Measurements from ENCODE around the gene ACADL.

Gene ACADL

GRCh38 chr2:210224941-210225672, at the start of gene ACADL:
ACADL (minus strand) TSS chr2:210225447; CDS start chr2:210225263, 184 bp downstream.
- FAIRE-seq, result no peak

GRCh38 chr2:210271300-210271699, 46.1 kb upstream of the ACADL start:
- no peak for DNase-seq (ENCODE audit: low spot score)
- no peak for FAIRE-seq

More at GRCh38 chr2:210224941-210225672, at the start of gene ACADL:
- no peak for DNase-seq (ENCODE audit: low spot score)

GRCh38 chr2:210269148-210269547, 43.9 kb upstream of the ACADL start:
- DNase-seq (ENCODE audit: low spot score) (no peak), FAIRE-seq (no peak)

GRCh38 chr2:210268281-210268680, 43.0 kb upstream of the ACADL start:
- no peak for DNase-seq (ENCODE audit: low spot score)
- no peak for FAIRE-seq

GRCh38 chr2:210267698-210268097, 42.5 kb upstream of the ACADL start:
- DNase-seq (ENCODE audit: low spot score) (no peak), FAIRE-seq (no peak)

- FAIRE-seq (no peak), DNase-seq (ENCODE audit: low spot score) (no peak)
These were observed 39.0 kb upstream of the ACADL start for GRCh38 chr2:210264282-210264681.

- DNase-seq (ENCODE audit: low spot score) (no peak), FAIRE-seq (no peak)
These were observed 38.6 kb upstream of the ACADL start for GRCh38 chr2:210263841-210264240.

GRCh38 chr2:210262036-210262435, 36.8 kb upstream of the ACADL start:
- FAIRE-seq (no peak), DNase-seq (ENCODE audit: low spot score) (no peak)

- FAIRE-seq, result no peak
- DNase-seq (ENCODE audit: low spot score), result no peak
These were observed 34.4 kb upstream of the ACADL start for GRCh38 chr2:210259687-210260086.

GRCh38 chr2:210252699-210253606, 27.7 kb upstream of the ACADL start:
- DNase-seq (ENCODE audit: low spot score) (no peak), FAIRE-seq (no peak)

GRCh38 chr2:210250622-210251021, 25.4 kb upstream of the ACADL start:
- DNase-seq (ENCODE audit: low spot score) (no peak), FAIRE-seq (no peak)

GRCh38 chr2:210233487-210233886, 8.2 kb upstream of the ACADL start:
- FAIRE-seq, result no peak
- no peak for DNase-seq (ENCODE audit: low spot score)

- DNase-seq (ENCODE audit: low spot score) (no peak), FAIRE-seq (no peak)
These were observed 5.7 kb upstream of the ACADL start for GRCh38 chr2:210230984-210231383.

GRCh38 chr2:210230518-210230917, 5.3 kb upstream of the ACADL start:
- no peak for FAIRE-seq
- no peak for DNase-seq (ENCODE audit: low spot score)

GRCh38 chr2:210228586-210228985, 3.3 kb upstream of the ACADL start:
- no peak for FAIRE-seq

GRCh38 chr2:210227290-210228088, 2.2 kb upstream of the ACADL start:
- FAIRE-seq, result no peak
- no peak for DNase-seq (ENCODE audit: low spot score)

More at GRCh38 chr2:210228586-210228985, 3.3 kb upstream of the ACADL start:
- DNase-seq (ENCODE audit: low spot score), result no peak

GRCh38 chr2:210226223-210226622, 976 bp upstream of the ACADL start:
- DNase-seq (ENCODE audit: low spot score), result no peak
- FAIRE-seq, result no peak

- FAIRE-seq (no peak), DNase-seq (ENCODE audit: low spot score) (no peak)
These were observed 681 bp downstream of the ACADL start for GRCh38 chr2:210224591-210224940.

GRCh38 chr2:210215120-210215519, 10.1 kb downstream of the ACADL start:
- DNase-seq (ENCODE audit: low spot score) (no peak), FAIRE-seq (no peak)

- FAIRE-seq (no peak), DNase-seq (ENCODE audit: low spot score) (no peak)
These were observed 15.1 kb downstream of the ACADL start for GRCh38 chr2:210210185-210210584.

GRCh38 chr2:210207929-210208328, 17.3 kb downstream of the ACADL start:
- no peak for DNase-seq (ENCODE audit: low spot score)
- no peak for FAIRE-seq

- DNase-seq (ENCODE audit: low spot score), result no peak
- no peak for FAIRE-seq
These were observed 21.7 kb downstream of the ACADL start for GRCh38 chr2:210203558-210203957.
